Caki2 (cell line): ENCODE data around the gene EFCAB7. TPM values are rescaled to one million over a fixed set of nuclear protein-coding genes. Genes with fewer than 3 reads are reported as not detected.

ENCODE experiments used
- total RNA-seq: library from RNA; depleted of rRNA; stranded (reverse); fragments of >200 nt; shearing (Covaris generic); gene quantifications from 2 replicates; pipeline ENCODE4 v1.2.3, GENCODE V29; 2014; ENCODE audit warnings: low replicate concordance; rRNA removed

The EFCAB7 gene
- total RNA-seq, 1 experiment from 2014 or later, result 2.9 TPM

Other genes starting within 250 kb of the EFCAB7 start
- gene FOXD3, start 201.0 kb upstream of the EFCAB7 start, total RNA-seq, result not detected in 2 replicates
- gene ALG6, start 155.9 kb upstream of the EFCAB7 start, total RNA-seq, result 23.2 and 24.7 TPM in 2 replicates
- gene ITGB3BP, start 300 bp upstream of the EFCAB7 start, total RNA-seq, result 47.5 and 50.4 TPM in 2 replicates
- gene PGM1, start 69.9 kb downstream of the EFCAB7 start, total RNA-seq, result 57.6 and 70.7 TPM in 2 replicates